Stimulated activated CD4-positive, alpha-beta T cell treated with anti-CD3 and anti-CD28 coated beads, Interleukin-15, amount 100 ng/mL, for 24 hours (primary cell): Measurements from ENCODE around the gene FAM72C.
"Not testable (repeated sequence)": the region's sequence is repeated elsewhere in the genome, so short reads cannot be mapped to it uniquely, and the experiment has no call there.

Experiments used
- DNase-seq: peaks from one replicate; pipeline ENCODE4 v3.0.0-alpha.2; 2020

FAM72C gene

GRCh38 chr1:143971924-143972700 lies at the start of gene FAM72C:
Gene FAM72C, minus strand, starts transcription at chr1:143971986. Its CDS starts 845 bp downstream, at chr1:143971141.
- not testable (repeated sequence) for DNase-seq

GRCh38 chr1:144020001-144020738 lies 48.4 kb upstream of the FAM72C start:
- DNase-seq = not testable (repeated sequence)

GRCh38 chr1:144019101-144019500 lies 47.3 kb upstream of the FAM72C start:
- DNase-seq = not testable (repeated sequence)

DNA sequence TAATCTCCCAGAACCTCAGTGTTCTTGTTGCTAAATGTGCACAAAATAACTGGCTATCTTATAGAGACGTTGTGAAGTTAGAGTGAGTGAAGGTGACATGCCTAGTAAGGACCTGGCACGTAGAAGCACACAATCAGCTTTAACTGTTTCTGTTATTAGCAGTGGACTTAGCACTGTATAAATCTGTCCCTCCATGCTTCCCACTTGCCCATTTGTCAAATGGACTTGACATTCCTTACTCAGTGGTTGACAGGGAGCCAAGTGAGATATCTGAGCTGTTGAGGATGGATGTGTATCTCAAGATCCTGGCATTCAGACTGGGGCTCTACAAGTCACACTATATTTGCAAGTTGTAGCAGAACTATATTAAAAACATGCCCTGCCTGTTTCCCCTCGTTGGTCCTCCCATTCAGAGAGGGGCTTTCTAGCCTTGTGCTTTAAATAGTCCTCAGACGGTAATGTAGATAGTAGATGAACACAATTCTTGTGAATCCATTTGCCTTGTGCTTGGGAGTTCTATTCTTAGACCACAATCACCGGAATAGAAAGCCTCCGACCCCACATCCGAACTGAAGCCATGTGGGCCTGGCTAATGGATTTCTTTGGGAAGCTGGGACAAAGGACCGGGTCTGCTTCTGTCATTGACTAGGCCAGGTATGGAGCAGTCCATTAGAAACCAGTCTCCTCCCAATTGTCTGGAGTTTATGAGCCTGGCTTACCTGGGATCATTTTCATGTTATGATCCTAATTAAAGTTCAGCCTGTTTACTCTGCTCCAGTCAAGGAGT lies 43.6 kb upstream of the FAM72C start:
- DNase-seq = not testable (repeated sequence)

DNA sequence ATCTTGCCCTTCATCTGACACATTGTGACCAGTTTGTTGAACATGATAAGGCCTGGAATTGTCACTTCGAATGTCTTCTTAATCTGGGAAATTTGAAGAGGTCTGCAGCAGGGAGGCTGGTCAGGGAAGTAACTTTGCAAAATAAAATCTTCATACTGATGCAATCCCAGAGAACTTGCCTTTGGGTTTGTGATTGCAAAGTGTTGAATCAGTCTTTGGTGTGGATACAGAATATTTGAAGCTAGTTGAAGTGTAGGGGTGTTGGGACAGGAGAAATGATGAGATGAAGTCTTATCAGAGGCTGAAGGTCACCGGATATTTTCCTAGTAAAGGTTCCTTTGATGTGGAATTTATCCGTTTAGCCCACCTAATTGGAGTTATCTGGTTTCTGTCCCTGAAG lies 42.7 kb upstream of the FAM72C start:
- not testable (repeated sequence) for DNase-seq

GRCh38 chr1:144014121-144014520 lies 42.3 kb upstream of the FAM72C start:
- not testable (repeated sequence) for DNase-seq

- not testable (repeated sequence) for DNase-seq
These were observed 40.5 kb upstream of the FAM72C start for GRCh38 chr1:144012168-144012733.

- DNase-seq = not testable (repeated sequence)
These were observed 37.6 kb upstream of the FAM72C start for GRCh38 chr1:144009410-144009809.

GRCh38 chr1:144004259-144004658 lies 32.5 kb upstream of the FAM72C start:
- DNase-seq = not testable (repeated sequence)

DNA sequence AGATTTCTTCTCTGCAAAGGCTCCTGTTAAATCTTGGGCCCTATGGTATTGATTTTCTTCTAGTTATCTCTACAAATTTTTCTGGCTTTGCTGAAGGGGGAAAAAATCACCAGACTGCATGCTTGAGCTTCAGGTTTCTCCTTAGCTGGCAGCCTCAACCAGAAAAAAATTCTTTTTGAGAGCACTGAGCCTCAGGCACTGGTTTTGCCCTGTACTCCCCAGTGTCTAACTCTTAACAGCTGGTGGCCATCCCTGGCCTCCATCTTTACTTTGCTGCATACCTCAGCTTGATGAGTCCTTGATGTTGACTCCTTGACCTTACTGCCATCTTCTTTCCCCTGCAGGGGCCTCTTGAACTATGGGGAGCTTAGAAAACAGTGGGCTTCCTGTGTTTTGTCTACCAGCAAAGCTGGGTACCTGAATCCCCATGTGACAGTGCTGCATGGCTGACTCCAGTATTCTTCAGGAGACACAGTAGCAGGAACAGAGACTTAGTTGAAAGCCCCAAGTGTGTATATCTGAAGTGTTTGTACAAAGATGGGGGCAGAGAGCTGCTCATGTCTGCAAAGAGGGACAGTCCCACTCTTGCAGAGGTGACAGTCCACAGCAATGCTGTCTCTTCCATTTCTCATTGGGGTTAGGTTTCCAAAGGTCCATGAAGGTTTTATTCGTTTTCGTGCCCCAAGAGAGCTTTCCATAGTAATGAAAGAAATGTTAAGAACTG lies 31.7 kb upstream of the FAM72C start:
- not testable (repeated sequence) for DNase-seq

DNA sequence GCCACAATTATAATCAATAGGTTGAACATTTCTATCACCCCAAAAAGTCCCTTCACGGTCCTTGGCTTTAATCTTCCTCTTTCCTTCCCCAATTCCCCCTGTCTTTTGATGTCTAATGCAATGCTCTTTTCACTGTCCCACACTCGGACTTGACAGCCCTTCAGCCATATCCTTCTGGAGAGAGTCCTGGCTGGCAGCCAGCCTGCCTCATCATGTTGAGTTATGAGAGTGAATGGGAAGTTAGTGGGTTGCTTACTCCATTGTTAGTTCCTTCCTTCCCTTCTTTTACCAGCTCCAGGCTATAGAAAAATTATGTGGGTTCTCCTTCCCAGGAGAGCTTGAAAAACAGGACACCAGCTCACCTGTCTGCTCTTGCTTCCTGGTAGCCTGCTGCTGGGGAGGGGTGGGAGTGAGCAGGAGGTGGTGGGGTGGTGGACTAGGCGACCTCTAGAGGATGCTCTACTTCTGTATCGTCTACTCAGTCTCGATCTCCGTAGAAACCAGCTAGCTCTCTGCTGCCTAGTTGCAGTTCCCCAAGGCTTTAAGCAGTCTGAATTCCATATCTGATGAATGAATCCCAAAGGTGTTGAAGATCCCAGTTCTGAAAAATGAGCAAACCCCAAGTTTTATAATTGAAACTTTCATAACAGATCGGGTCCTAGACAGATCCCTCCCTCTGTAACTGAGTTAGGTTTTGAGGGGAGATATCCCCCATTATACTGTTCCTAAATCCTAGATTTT lies 30.5 kb upstream of the FAM72C start:
- not testable (repeated sequence) for DNase-seq

DNA sequence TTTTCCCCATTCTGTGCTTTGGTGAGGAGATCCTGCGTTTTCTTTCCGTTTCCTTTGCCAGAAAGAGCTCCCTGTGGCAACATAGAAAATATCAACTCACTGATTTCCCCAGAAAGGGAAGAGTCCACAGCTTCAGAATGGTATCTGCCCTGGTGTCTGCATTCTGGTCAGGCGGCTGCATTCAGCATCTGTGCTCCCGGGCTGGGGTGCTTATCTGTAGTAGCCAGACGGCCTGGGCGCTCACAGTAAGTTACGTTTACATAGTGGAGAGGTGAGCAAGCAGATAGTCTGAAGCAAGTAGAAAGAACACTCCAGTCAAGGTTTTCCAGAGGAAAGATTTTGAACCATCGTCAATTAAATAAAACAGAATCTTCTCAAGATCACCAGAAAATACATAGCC lies 29.3 kb upstream of the FAM72C start:
- DNase-seq = not testable (repeated sequence)

DNA sequence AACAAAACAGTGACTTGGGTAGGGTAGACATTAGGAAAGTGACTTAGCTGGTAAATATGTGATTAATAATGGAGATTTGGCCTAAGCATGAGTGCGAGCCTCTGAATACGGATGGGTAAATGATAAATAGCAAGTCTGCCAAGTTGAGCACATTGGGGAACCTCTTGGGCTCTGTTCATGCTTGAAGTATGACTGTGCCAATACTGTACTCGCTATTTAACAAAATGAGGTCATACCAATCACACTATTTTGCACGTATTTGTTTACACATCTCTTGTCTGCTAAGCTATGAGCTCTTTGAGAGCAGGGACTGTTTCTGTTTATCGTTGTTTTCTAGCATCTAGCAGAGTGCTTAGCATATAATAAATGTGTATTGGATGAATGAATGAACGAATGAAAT lies 24.2 kb upstream of the FAM72C start:
- DNase-seq = not testable (repeated sequence)

- DNase-seq = not testable (repeated sequence)
These were observed 21.6 kb upstream of the FAM72C start for GRCh38 chr1:143993301-143993907.

DNA sequence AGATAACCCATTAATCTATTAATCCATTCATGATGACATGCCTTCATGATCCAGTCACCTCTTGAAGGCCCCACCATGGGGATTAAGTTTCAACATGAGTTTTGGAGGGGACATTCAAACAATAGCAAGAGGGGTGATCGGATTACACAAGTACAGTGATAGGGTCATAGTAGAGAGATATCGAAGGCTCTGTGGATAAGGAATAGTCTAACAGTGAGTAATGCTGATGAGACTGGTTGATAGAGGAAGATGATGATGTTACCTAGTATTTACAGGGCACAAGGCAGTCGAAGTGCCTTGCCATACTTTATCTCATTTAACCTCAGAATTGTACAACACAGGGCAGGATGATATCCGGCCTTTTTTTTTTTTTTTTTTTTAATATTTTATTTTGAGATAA lies 18.9 kb upstream of the FAM72C start:
- not testable (repeated sequence) for DNase-seq

DNA sequence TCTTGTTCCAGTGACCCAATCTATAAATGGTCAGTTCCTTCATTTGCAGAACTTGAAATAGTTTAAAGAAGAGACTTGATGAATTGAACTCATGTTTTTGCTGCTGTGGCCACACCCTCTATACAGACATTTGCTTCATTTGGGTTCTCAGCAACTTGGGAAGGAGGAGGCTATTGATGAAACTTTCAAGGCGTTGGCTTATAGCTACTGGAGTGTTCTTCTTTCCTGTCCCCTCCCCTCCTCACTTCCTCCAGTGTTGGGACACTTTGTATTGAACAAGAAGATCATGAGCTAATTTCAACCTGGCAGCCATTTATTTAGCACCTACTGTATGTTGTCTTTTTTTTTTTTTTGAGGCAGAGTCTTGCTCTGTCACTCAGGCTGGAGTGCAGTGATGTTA lies 17.9 kb upstream of the FAM72C start:
- not testable (repeated sequence) for DNase-seq

- DNase-seq = not testable (repeated sequence)
These were observed 17.6 kb upstream of the FAM72C start for GRCh38 chr1:143989427-143989712.

- DNase-seq = not testable (repeated sequence)
These were observed 17.0 kb upstream of the FAM72C start for GRCh38 chr1:143988602-143989426.

DNA sequence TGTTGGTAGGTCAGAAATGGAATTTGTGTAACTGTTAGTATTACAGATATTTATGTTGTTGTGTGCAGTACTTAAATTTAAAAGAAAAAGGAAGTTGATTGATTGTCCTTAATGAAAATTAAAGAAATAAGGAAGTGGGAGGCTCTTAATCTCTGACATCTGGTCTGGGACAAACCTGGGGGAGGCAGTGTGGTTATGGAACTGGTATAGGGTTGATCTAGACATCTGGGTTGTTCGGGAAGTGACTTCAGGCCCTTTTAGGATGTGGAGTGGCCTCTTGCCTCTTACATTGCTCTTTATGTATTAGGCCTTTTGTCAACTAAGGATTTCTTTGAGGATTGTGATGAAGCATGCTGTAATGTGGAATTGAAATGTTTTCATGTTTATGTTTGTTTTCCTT lies 16.1 kb upstream of the FAM72C start:
- not testable (repeated sequence) for DNase-seq
